GM12864 (cell line): ENCODE data around the gene PTPN1.

Experiments
- DNase-seq: peaks from one replicate; pipeline ENCODE4 v3.0.0-alpha.2; 2011; ENCODE audit warnings: low read depth
- H3K4me3 ChIP-seq: 2 replicates; pipeline ENCODE4 v1.5.1; 2011; ENCODE audit warnings: mild to moderate bottlenecking, low read depth, low read length, control low read depth
- TF ChIP-seq, protein P1 (sequence below): IDR thresholded peaks from 2 replicates; pipeline ENCODE4 v1.5.1; 2011; ENCODE audit warnings: low read depth, mild to moderate bottlenecking, moderate library complexity, low read length, control low read depth, inconsistent platforms; ENCODE audit errors: missing control alignments

PTPN1 gene

DNA sequence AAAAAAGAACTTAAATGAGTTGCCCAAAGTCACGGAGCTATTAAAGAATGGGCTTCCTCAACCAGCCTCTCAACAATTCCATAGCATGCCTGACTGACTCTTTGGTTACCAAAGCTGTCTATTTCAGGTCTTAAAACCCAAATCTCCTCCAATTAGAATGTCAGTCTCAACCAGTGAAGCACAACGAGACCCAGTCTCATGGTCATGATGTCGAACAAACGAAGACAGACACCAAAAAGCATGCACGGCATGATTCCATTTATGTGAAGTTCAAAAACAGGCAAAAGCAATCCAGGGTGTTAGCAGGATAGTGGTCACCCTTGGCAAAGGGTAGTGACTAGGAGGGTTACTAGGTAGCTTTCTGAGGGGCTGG, 16.3 kb upstream of the PTPN1 start:
- H3K4me3 ChIP-seq: no peak overlapping the region
- TF ChIP-seq, protein P1, sequence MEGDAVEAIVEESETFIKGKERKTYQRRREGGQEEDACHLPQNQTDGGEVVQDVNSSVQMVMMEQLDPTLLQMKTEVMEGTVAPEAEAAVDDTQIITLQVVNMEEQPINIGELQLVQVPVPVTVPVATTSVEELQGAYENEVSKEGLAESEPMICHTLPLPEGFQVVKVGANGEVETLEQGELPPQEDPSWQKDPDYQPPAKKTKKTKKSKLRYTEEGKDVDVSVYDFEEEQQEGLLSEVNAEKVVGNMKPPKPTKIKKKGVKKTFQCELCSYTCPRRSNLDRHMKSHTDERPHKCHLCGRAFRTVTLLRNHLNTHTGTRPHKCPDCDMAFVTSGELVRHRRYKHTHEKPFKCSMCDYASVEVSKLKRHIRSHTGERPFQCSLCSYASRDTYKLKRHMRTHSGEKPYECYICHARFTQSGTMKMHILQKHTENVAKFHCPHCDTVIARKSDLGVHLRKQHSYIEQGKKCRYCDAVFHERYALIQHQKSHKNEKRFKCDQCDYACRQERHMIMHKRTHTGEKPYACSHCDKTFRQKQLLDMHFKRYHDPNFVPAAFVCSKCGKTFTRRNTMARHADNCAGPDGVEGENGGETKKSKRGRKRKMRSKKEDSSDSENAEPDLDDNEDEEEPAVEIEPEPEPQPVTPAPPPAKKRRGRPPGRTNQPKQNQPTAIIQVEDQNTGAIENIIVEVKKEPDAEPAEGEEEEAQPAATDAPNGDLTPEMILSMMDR: no peak
- no peak for DNase-seq

DNA sequence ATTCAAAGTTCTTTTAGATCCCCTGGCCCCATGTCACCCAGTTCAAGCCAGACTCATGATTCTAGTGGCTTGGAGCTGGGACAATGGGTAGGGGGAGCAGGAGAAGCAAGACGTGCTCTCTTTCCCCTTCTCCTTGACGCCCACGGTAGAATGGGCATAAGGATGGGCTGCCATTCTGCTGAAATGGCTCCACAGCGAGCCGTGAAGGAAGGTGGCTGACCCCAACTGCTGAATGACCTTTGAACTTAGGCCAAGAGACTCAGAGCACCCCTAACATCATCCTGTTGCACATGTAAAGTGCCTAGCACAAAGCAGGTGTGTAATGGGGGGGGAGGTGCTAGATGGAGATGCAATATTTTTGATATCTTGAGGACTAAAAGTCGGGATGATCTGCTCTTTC, 15.8 kb upstream of the PTPN1 start:
- no peak overlapping the region for H3K4me3 ChIP-seq
- TF ChIP-seq, protein P1: no peak
- no peak for DNase-seq

DNA sequence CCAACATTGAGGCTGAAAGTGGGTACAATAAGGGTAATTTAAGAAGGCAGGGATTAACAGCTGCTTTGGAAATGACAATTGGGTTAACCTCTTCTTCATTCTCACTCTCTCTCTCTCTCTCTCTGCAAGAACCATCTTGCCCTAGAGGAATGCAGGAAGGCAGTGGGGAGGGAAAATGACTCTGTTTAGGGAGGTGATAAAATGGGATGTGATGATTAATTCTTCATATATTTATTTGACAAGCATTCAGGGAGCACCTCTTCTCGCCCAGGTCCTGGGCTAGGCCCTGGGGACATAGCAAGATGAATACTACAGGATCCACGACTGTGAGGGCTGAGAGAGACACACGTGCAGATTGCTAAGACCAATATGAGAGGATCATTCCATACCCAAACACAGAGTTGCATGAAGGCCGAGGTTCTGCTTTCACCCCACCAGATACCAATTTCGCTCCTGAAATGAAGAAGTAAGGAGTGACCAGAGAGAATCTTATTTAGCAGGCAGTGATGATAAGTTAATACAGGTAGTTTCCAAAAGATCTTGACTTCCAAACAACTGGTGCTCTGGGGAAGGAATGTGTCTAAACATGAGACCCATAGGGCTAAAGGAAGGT, 13.3 kb upstream of the PTPN1 start:
- no peak for DNase-seq
- TF ChIP-seq, protein P1: no peak
- H3K4me3 ChIP-seq: no peak overlapping the region

GRCh38 chr20:50498071-50498776, 12.0 kb upstream of the PTPN1 start:
- TF ChIP-seq, protein P1: no peak
- DNase-seq: no peak
- H3K4me3 ChIP-seq: no peak overlapping the region

- no peak overlapping the region for H3K4me3 ChIP-seq
- DNase-seq: no peak
- TF ChIP-seq, protein P1: no peak
Measured at GRCh38 chr20:50499938-50500337, 10.2 kb upstream of the PTPN1 start.

- no peak for DNase-seq
- TF ChIP-seq, protein P1: no peak
- H3K4me3 ChIP-seq: no peak overlapping the region; the same call in 1 of the 2 replicates
Measured at GRCh38 chr20:50501972-50502745, 8.0 kb upstream of the PTPN1 start.
